ENCODE results near the gene RBMS3.
"Not testable (repeated sequence)": the region's sequence is repeated elsewhere in the genome, so short reads cannot be mapped to it uniquely, and the experiment has no call there.

Gene RBMS3

GRCh38 chr3:30026851-30027250, 746.0 kb downstream of the RBMS3 start:
- DNase-seq (ENCODE audit: low spot score): no peak

DNA sequence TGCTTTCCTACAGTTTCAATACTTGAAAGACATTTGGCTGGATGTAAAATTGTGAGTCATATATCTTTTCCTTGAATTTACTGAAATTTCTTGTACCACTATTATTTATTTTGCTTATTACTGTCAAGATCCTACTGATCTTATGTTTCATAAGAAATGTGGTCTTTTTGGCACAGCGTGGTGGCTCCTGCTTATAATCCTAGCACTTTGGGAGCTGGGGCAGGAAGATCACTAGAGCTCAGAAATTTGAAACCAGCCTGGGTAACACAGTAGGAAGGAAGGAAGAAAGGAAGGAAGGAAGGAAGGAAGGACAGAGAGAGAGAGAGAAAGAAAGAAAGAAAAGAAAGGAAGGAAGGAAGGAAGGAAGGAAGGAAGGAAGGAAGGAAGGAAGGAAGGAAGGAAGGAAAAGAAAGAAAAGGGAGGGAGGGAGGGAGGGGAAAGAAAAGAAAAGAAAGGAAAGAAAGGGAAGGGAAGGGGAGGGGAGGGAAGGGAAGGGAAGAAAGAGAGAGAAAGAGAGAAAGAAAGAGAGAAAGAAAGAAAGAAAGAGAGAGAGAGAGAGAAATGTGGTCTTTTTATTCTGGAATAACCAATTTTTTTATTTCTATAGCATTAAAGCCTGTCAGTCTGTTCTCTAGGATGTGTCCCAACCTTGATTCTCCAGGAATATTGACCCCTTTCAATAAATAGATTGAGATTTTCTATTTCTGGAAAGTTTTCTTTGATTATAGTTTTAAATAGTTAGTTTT, 753.5 kb downstream of the RBMS3 start:
- DNase-seq (ENCODE audit: low spot score): no peak

- DNase-seq (ENCODE audit: low spot score): no peak
Measured at GRCh38 chr3:30035935-30036567, 755.2 kb downstream of the RBMS3 start.

DNA sequence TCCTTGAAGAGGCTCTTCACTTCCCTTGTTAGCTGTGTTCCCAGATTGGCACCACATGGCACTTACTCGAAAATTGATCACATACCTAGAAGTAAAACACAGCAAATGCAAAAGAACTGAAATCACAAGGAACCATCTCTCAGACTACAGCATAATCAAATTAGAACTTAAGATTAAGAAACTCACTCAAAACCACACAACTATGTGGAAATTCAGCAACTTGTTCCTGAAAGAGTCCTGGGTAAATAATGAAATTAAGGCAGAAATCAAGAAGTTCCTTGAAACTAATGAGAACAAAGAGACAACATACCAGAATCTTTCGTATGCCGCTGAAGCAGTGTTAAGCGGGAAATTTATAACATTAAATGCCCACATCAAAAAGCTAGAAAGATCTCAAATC, 759.3 kb downstream of the RBMS3 start:
- no peak for DNase-seq (ENCODE audit: low spot score)

GRCh38 chr3:30041481-30041880, 760.6 kb downstream of the RBMS3 start:
- not testable (repeated sequence) for DNase-seq (ENCODE audit: low spot score)

GRCh38 chr3:30042274-30042859, 761.5 kb downstream of the RBMS3 start:
- DNase-seq (ENCODE audit: low spot score): peak; percentile 26

GRCh38 chr3:30042916-30043555, 762.2 kb downstream of the RBMS3 start:
- no peak for DNase-seq (ENCODE audit: low spot score)

GRCh38 chr3:30044515-30044914, 763.6 kb downstream of the RBMS3 start:
- DNase-seq (ENCODE audit: low spot score): no peak

DNA sequence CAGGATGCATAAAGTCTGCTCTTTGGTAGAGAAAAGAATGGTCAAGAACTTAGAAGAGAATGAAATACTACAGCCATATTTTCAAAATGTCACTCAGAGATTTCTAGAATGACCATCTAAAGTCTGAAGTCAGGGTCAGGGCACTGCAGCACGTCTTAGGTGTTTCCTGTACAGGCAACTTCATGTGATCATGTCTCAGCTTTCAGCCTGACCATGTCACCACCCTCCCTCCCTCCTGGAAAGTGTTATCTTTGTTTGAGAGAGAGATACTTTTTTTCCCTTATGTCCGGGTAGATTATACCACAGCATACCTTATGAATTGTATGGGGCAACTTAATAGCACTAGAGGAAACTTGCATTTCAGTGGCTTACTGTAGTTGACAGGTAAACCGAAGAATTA, 767.6 kb downstream of the RBMS3 start:
- no peak for DNase-seq (ENCODE audit: low spot score)

- DNase-seq (ENCODE audit: low spot score): not testable (repeated sequence)
Measured at GRCh38 chr3:30050116-30050515, 769.2 kb downstream of the RBMS3 start.

GRCh38 chr3:30059240-30059639, 778.4 kb downstream of the RBMS3 start:
- DNase-seq (ENCODE audit: low spot score): no peak

All from germinal center (tissue), 1 donor.